ENCODE data around the gene ANAPC4. TPM values are rescaled to one million over a fixed set of nuclear protein-coding genes. Genes with fewer than 3 reads are reported as not detected.

The ANAPC4 gene
- total RNA-seq, 4 donors from 2014 or later, result 11.8 to 20.2 (median 14.7) TPM

- no peak for ATAC-seq
- H3K4me1 ChIP-seq, result no peaks in the 10 kb centered on the region
- no peaks in the 10 kb centered on the region for H3K36me3 ChIP-seq
- intact Hi-C loops (cut with DNase I; ENCODE audit: low total_unique reads), result no loop called here
- in situ Hi-C loops (cut with MboI; ENCODE audit: low sequenced_read_pairs in 4 of 4), result no loop called here
- H3K27me3 ChIP-seq, result no peaks in the 10 kb centered on the region
- TF ChIP-seq CTCF (IDR thresholded peaks at IDR 0.05 in 4 of 5, conservative IDR thresholded peaks at IDR 0.05 in 1 of 5) (no peak), POLR2A (IDR thresholded peaks at IDR 0.05) (no peak)
- H3K4me3 ChIP-seq, result no peak overlapping the region
- no peak for DNase-seq
- H3K9me3 ChIP-seq, result no peaks in the 10 kb centered on the region
- H3K27ac ChIP-seq, result no peak overlapping the region
These were observed 90.1 kb downstream of the ANAPC4 start for GRCh38 chr4:25466966-25467697.

- no peak for DNase-seq
- intact Hi-C loops (cut with DNase I; ENCODE audit: low total_unique reads), result no loop called here
- H3K4me3 ChIP-seq, result no peak overlapping the region
- no peaks in the 10 kb centered on the region for H3K4me1 ChIP-seq
- in situ Hi-C loops (cut with MboI; ENCODE audit: low sequenced_read_pairs in 4 of 4), result no loop called here
- H3K27ac ChIP-seq, result no peak overlapping the region
- ATAC-seq, result no peak
- no peaks in the 10 kb centered on the region for H3K9me3 ChIP-seq
- TF ChIP-seq CTCF (IDR thresholded peaks at IDR 0.05 in 4 of 5, conservative IDR thresholded peaks at IDR 0.05 in 1 of 5) (no peak), POLR2A (IDR thresholded peaks at IDR 0.05) (no peak)
- H3K27me3 ChIP-seq, result no peaks in the 10 kb centered on the region
- no peaks in the 10 kb centered on the region for H3K36me3 ChIP-seq
These were observed 90.8 kb downstream of the ANAPC4 start for GRCh38 chr4:25467843-25468242.

Other genes with a start within 250 kb of the ANAPC4 start
- gene SEPSECS, start 216.8 kb upstream of the ANAPC4 start, total RNA-seq, result 1 to 10 TPM; 3.9 to 6.7 (median 4.7) TPM
- 1 to 10 TPM in 3 of 4 donors, under 1 TPM in 1; 0.92 to 3.6 (median 3.0) TPM for gene PI4K2B, start 143.2 kb upstream of the ANAPC4 start, total RNA-seq
- gene ZCCHC4, start 64.5 kb upstream of the ANAPC4 start, total RNA-seq, result 10 to 100 TPM in 3 of 4 donors, 1 to 10 TPM in 1; 6.9 to 14.2 (median 12.4) TPM

All from gastrocnemius medialis (tissue), 4 donors.